OCI-LY3 (cell line): ENCODE data around the gene NDC80.

ENCODE experiments used
- CTCF ChIP-seq: fragments of 200-600, 300-600 bp; sonication (generic); IDR thresholded peaks from 2 replicates; pipeline ENCODE4 v1.5.1; 2014; ENCODE audit warnings: antibody characterized with exemption, low read length, low read depth
- EZH2phosphoT487 ChIP-seq: fragments of 200-600 bp; shearing (Covaris generic); IDR thresholded peaks from 2 replicates; pipeline ENCODE4 v1.6.1; 2018; ENCODE audit warnings: antibody characterized with exemption, mixed run types, low read depth

- TF ChIP-seq CTCF (no peak), EZH2phosphoT487 (no peak)
Measured at GRCh38 chr18:2606335-2606734, 35.0 kb downstream of the NDC80 start.
